Sigmoid colon (tissue), 7 donors: ENCODE measurements around the gene ADNP2. TPM values are rescaled to one million over a fixed set of nuclear protein-coding genes. Genes with fewer than 3 reads are reported as not detected.

ENCODE experiments used
- DNase-seq: peaks from one replicate; pipeline ENCODE4 v3.0.0-alpha.2; 2019
- H3K27ac ChIP-seq, 4 donors: fragments of 200-600 bp; sonication (generic); one replicate each; pipeline ENCODE4 v1.5.1; 2016 to 2019; ENCODE audit warnings: mild to moderate bottlenecking in 1 of 4
- H3K27me3 ChIP-seq, 3 donors: fragments of 200-600 bp; sonication (generic); one replicate each; pipeline ENCODE4 v1.5.1; 2019; ENCODE audit warnings: mild to moderate bottlenecking in 1 of 3
- H3K36me3 ChIP-seq, 4 donors: fragments of 200-600 bp; sonication (generic); one replicate each; pipeline ENCODE4 v1.5.1; 2016 to 2019
- H3K4me1 ChIP-seq, 4 donors: fragments of 200-600 bp; sonication (generic); one replicate each; pipeline ENCODE4 v1.5.1; 2017 to 2019
- H3K4me3 ChIP-seq, 4 donors: fragments of 200-600 bp; sonication (generic); one replicate each; pipeline ENCODE4 v1.5.1; 2017 to 2019; ENCODE audit warnings: mild to moderate bottlenecking in 2 of 4, moderate library complexity in 1 of 4
- H3K9me3 ChIP-seq, 4 donors: fragments of 200-600 bp in 3 of 4; sonication (generic) in 3 of 4; one replicate each; pipeline versions ENCODE4 v1.5.1 to v1.6.1; 2013 to 2019
- EP300 ChIP-seq, 4 donors: sonication (generic); formaldehyde crosslinking; IDR thresholded peaks; one replicate each; pipeline ENCODE4 v1.6.1; 2017; ENCODE audit warnings: antibody characterized with exemption in 4 of 4
- POLR2A ChIP-seq, 2 donors: fragments of 450-650 bp; IDR thresholded peaks; one replicate each; pipeline ENCODE4 v1.6.1; 2016; ENCODE audit warnings: antibody characterized with exemption in 2 of 2, mild to moderate bottlenecking in 2 of 2, moderate library complexity in 2 of 2
- POLR2AphosphoS5 ChIP-seq, 4 donors: sonication (generic); formaldehyde crosslinking; IDR thresholded peaks; one replicate each; pipeline ENCODE4 v1.6.1; 2017; ENCODE audit warnings: antibody characterized with exemption in 4 of 4
- WGBS, 2 donors: extraction: QIAGEN DNeasy Blood & Tissue Kit; methylation state at CpG; one replicate each; pipeline ENCODE4 v1.1.7; 2013; 5-methylcytosine and 5-hydroxymethylcytosine counted together
- intact Hi-C: fragments of 100-400 bp; cut with DNase I; formaldehyde crosslinking; loops from one replicate; pipeline ENCODE4 v1.15.1; 2023
- polyA plus RNA-seq, 3 donors: library from polyadenylated mRNA; stranded (reverse); fragments of 200-250 nt; gene quantifications; one replicate each; pipeline ENCODE4 v1.2.3, GENCODE V29; 2013
- total RNA-seq, 4 donors: library from RNA; depleted of rRNA; stranded (reverse); fragments of >200 nt; gene quantifications; one replicate each; pipeline ENCODE4 v1.1.0, GENCODE V29; 2016
- TF ChIP-seq, protein P1 (sequence below), 4 experiments: fragments of 450-650 bp in 3 of 4; fragments of 200-600 bp in 1 of 4; IDR thresholded peaks; one replicate each; pipeline ENCODE4 v1.5.1; 2016 to 2019; ENCODE audit warnings: antibody characterized with exemption in 4 of 4, mild to moderate bottlenecking in 3 of 4, moderate library complexity in 2 of 4
- donor health status: healthy with polysubstance abuse.
- donor health status: Bipolar disorder and iron deficiency.
- donor health status: healthy.

Gene ADNP2
- total and polyA plus RNA-seq, 7 donors, result 3.6 to 18.0 (median 13.0) TPM

DNA sequence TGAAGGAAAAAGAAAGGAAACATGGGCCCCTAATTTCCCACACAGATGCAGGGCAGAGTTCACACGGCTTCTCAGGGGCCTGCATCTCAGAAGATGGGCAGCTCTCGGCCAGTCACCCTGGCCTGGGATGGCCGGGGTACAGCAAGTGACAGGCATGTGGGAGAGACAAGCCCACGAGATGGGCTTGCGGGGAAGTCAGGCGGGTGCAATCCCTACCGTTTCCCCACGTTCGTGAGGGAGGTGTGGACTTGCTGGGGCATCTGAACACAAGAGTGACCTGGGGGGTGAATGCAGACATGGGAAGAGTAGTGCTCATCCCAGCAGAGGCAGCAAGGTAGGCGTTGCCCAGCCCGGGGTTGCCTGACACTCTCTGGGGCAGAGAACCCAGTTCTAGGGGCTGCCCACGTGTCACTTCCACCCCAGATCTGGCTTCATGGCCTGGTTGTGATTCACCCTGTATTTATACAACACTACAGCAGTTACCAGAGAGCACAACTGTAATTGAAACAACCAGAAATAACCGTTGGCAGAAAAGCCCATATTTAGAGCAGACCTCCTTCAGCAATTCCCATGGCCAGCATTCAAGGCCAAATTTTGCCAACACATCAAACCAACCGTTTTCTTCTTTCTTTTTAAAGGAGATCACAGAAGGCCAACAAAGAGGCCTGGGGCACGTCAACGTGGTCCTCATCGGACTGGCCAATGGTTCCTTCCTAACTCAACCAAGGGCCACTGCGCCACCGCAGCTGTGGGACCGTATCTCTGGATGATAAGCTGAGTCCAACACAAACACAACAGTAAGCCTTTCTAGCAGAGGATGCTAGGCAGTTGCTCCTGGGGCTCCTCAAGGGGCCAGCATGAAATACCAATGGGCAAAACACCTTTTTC, 79.8 kb downstream of the ADNP2 start:
- Histone ChIP-seq H3K4me3 (no peak overlapping the region), H3K9me3 (no peaks in the 10 kb centered on the region), H3K27me3 (no peaks in the 10 kb centered on the region), H3K4me1 (no peaks in the 10 kb centered on the region), H3K27ac (no peak overlapping the region), H3K36me3 (no peaks in the 10 kb centered on the region)
- intact Hi-C loops, result no loop called here
- TF ChIP-seq, protein P1, sequence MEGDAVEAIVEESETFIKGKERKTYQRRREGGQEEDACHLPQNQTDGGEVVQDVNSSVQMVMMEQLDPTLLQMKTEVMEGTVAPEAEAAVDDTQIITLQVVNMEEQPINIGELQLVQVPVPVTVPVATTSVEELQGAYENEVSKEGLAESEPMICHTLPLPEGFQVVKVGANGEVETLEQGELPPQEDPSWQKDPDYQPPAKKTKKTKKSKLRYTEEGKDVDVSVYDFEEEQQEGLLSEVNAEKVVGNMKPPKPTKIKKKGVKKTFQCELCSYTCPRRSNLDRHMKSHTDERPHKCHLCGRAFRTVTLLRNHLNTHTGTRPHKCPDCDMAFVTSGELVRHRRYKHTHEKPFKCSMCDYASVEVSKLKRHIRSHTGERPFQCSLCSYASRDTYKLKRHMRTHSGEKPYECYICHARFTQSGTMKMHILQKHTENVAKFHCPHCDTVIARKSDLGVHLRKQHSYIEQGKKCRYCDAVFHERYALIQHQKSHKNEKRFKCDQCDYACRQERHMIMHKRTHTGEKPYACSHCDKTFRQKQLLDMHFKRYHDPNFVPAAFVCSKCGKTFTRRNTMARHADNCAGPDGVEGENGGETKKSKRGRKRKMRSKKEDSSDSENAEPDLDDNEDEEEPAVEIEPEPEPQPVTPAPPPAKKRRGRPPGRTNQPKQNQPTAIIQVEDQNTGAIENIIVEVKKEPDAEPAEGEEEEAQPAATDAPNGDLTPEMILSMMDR (IDR thresholded peaks at IDR 0.05), result no peak
- TF ChIP-seq POLR2A (IDR thresholded peaks at IDR 0.05) (no peak), POLR2AphosphoS5 (IDR thresholded peaks at IDR 0.05) (no peak), EP300 (IDR thresholded peaks at IDR 0.05) (no peak)
- DNase-seq, result no peak
- 90% methylated on average over 20 of the region's 20 CpGs for WGBS, 2 donors

DNA sequence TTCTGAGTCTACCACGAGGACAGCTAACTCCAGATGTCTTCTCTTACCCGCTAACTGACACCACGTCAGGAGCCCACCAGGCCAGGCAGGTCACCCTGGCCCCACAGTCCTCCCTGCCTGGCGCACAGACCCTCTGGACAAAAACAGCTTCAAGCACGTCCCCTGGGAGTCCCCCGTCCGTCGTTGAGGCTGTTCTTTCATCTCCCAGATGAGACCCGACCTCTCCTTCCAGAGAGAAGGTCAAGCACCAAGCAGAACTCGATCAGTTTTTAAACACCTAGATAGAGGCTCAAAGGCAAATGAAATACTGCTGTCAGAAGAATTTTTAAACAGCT, 80.4 kb downstream of the ADNP2 start:
- no peaks in the 10 kb centered on the region for H3K9me3 ChIP-seq
- 89 to 91% methylated on average over 10 of the region's 10 CpGs for WGBS, 2 donors
- DNase-seq, result no peak
- no peak overlapping the region for H3K27ac ChIP-seq
- no peak overlapping the region for H3K4me3 ChIP-seq
- H3K36me3 ChIP-seq, result no peaks in the 10 kb centered on the region
- intact Hi-C loops, result no loop called here
- no peaks in the 10 kb centered on the region for H3K27me3 ChIP-seq
- TF ChIP-seq POLR2AphosphoS5 (IDR thresholded peaks at IDR 0.05) (no peak), EP300 (IDR thresholded peaks at IDR 0.05) (no peak), POLR2A (IDR thresholded peaks at IDR 0.05) (no peak)
- TF ChIP-seq, protein P1 (IDR thresholded peaks at IDR 0.05), result no peak
- H3K4me1 ChIP-seq, result no peaks in the 10 kb centered on the region

Other genes with a start within 250 kb of the ADNP2 start
- gene SLC66A2, start 157.6 kb upstream of the ADNP2 start, total RNA-seq, result 10 to 100 TPM; 27.3 to 33.2 (median 32.0) TPM
- gene SLC66A2, start 157.6 kb upstream of the ADNP2 start, polyA plus RNA-seq, result 10 to 100 TPM; 36.0 to 59.4 (median 49.2) TPM
- gene HSBP1L1, start 144.6 kb upstream of the ADNP2 start, total RNA-seq, result 10 to 100 TPM; 15.8 to 21.0 (median 19.3) TPM
- 10 to 100 TPM; 37.9 to 86.5 (median 51.1) TPM for gene HSBP1L1, start 144.6 kb upstream of the ADNP2 start, polyA plus RNA-seq
- gene TXNL4A, start 120.7 kb upstream of the ADNP2 start, total RNA-seq, result 10 to 100 TPM; 16.9 to 32.9 (median 27.1) TPM
- 10 to 100 TPM; 72.9 to 85.3 (median 85.3) TPM for gene TXNL4A, start 120.7 kb upstream of the ADNP2 start, polyA plus RNA-seq
- 10 to 100 TPM; 20.2 to 39.5 (median 28.4) TPM for gene RBFA, start 74.8 kb upstream of the ADNP2 start, total RNA-seq
- 10 to 100 TPM in 2 of 3 donors, 1 to 10 TPM in 1; 9.0 to 21.5 (median 10.8) TPM for gene RBFA, start 74.8 kb upstream of the ADNP2 start, polyA plus RNA-seq
- 10 to 100 TPM in 1 of 4 donors, 1 to 10 TPM in 3; 6.2 to 13.0 (median 9.6) TPM for gene PARD6G, start 138.3 kb downstream of the ADNP2 start, total RNA-seq
- gene PARD6G, start 138.3 kb downstream of the ADNP2 start, polyA plus RNA-seq, result 1 to 10 TPM in 2 of 3 donors, not detected in 1; 1.2 to 1.8 TPM